GM18517 (cell line): ENCODE results near the gene SFI1.
"Not testable (repeated sequence)": the region's sequence is repeated elsewhere in the genome, so short reads cannot be mapped to it uniquely, and the experiment has no call there.

Source experiments
- ATAC-seq: cut with Tn5 transposase; IDR thresholded peaks from one replicate; pipeline ENCODE4 v1.9.1; 2021; ENCODE audit warnings: mild to moderate bottlenecking, moderate library complexity; ENCODE audit not compliant: unreplicated experiment

Gene SFI1

DNA sequence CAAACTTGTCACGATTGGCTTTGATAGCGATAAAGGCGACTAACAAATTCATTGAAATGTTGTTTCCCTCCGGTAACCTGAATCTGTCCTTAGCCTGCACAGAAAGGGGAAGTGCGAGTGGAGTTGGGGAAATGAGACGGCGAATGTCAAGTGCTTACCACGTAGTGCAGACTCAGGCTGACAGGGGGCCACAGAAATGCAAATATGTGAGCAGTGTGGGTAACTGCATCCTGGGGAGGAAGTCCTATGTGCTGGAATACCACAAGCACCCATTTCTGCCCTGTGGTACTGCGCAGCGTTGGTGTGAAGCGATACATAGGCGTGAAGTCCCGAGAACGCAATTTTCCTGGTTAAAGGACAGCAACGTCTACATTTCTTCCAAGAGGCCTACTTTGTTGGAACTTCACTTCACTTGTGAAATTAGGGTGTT, 5.8 kb upstream of the SFI1 start:
- peak; percentile 46 for ATAC-seq

DNA sequence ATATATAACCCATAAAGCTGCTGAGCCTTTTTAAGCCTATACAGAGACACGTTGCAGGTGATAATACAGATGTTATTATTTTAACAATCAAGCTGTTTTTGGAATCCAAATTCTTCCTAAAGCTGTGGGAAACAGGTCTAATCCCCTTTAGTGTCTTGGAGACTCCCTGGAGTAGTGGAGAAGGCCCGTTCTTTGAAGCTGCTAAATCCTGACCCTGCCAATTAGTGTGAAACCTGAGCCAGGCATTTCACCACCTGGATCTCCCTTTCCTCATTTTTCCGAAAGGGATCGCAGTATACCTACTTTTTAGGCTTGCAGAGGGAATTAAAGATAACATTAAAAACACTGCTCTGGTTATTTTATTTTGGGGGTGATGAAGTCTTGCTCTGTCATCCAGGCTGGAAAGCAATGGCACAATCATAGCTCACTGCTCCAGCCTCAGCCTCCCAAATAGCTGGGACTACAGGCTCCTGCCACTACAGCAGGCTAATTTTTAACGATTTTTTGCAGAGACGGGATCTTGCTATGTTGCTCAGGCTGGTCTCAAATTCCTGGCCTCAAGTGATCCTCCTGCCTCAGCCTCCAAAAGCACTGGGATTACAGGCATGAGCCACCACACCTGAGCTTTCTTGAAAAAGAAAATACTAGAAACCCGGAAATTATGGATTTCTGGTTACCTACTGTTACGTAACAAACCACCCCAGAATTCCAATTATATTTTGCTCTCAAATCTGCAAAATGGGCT, 4.9 kb upstream of the SFI1 start:
- ATAC-seq, result no peak

DNA sequence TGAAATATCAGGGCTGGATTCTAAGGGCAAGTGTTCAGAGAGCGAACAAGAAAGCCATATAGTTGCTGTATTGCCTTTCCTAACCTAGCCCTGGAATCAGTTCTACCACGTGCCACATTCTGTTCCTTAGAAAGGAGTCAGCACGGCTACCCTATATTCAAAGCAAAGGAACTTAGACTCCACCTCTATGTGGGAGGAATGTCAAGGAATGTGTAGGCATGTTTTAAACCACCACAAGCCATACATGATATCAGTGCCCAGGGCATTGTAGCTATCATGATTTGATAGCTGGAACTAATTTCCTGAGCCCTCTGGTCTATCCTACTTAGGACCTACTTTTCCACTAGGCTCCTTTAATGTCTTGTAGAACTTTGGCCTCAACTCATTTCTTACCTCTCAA, 4.2 kb upstream of the SFI1 start:
- no peak for ATAC-seq

DNA sequence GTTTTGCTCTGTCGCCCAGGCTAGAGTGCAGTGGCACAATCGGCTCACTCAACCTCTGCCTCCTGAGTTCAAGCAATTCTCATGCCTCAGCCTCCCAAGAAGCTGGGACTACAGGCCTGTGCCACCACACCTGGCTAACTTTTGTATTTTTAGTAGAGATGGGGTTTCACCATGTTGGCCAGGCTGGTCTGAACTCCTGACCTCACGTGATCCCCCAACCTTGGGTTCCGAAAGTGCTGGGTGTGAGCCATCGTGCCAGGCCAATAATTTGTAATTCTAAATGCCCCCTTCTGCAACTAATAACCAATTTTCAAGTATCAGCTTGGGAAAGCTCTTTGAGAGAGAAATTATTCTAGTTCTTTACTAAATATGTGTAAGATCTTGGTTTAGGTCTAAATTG, 3.0 kb upstream of the SFI1 start:
- not testable (repeated sequence) for ATAC-seq

DNA sequence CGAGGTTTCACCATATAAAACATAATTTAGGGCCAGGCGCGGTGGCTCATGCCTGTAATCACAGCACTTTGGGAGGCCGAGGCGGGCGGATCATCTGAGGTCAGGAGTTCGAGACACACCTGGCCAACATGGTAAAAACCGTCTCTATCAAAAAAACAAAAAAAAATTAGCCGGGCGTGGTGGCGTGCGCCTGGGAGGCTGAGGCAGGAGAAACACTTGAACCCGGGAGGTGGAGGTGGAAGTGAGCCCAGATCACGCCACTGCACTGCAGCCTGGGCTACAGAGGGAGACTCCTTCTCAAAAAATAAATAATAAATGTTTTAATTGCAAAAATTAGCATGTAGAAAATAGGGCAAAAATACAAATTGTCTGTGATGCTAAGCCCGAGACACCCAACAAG, 993 bp upstream of the SFI1 start:
- no peak for ATAC-seq

DNA sequence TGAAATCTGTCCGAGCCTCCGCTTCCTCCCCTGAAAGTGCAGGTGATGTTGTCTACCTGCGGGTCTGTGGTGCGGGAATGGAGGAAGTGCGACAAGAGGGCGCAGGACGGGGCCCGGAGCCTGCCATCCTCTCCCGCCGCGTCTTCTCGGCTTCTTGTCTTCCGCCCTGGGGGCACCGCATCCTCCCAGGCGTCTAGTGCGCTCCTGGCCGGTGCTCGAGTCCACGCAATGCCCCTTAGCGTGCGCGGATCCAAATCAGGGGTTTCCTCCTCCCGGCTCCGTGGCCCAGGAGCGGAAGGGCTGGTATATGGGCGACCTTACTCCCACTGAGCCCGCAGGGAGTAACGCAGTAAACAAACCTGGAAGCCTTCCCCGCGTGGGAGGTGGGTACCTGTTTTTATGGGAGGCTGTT, 405 bp downstream of the SFI1 start:
- no peak for ATAC-seq

DNA sequence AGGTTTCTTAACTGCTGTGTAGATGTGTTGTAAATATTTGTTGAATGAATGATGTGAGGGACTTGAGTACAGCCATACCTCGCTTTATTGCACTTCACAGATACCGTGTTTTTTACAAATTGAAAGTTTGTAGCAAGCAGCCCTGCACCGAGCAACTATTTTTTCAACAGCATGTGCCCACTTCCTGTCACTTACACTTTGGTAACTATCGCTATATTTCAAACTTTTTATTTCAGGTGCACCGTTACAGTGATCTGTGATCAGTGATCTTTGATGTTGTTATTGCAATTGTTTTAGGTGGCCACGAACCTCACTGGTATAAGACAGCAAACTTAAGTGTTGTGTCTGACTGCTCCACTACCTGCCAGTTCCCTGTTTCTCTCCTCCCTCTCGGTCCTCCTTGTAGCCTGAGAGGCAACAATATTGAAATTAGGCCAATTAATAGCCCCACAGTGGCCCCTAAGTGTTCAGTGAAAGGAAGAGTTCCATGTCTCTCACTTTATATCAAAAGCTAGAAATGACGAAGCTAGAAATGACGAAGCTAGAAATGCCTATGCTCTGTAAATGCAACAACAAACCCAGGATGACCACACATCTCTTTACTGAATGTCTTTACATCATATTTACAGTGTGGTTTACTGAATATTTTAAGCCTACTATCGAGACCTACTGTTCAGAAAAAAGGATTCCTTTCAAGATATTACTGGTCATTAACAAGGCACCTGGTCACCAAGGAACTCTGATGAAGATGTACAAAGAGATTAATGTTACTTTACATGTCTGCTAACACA, 1.0 kb downstream of the SFI1 start:
- ATAC-seq, result no peak

DNA sequence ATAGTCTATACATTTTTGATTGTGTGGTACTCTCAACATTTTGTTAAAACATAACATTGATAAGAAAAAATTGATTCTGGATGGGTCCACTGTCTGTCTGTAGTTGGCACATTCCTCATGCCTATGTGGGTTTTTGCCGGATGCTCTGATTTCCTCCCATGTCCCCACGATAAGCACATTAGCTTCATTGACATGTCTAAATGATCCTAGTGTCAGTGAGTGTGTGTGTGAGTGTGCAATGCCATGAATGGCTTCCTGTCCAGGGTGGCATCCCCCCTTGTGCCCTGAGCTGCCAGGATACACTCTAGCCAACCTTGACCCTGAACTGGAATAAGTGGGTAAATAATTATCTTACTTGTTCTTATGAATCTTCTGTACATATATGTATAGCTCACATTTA, 5.4 kb downstream of the SFI1 start:
- ATAC-seq, result no peak

DNA sequence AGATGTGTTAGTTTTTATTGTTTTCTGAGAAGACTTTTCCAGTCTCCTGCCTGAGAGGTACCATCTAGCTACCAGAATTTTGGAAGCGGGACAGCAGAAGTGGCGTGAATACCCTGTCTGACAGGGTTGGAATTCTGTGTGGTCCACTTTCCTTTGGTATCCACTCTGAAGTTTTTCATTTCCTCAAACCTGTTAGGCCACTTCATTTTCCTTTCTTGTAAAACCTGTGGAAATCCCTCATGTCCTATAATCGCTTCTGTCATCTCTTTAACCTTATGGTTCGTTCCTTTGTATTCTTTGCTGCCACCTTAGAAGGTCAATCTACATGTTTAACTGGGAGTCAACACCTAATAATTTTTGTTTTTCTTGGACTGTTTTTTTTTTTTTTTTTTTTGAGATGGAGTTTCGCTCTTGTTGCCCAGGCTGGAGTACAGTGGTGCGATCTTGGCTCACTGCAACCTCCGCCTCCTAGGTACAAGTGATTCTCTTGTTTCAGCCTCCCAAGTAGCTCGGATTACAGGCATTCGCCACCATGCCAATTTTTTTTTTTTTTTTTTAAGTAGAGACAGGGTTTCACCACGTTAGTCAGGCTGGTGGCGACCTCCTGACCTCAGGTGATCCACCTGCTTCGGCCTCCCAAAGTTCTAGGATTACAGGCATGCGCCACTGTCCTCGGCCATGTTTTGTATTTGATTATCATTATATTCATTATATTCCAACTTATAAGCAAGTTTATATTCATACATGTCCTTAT, 7.1 kb downstream of the SFI1 start:
- ATAC-seq, result no peak

DNA sequence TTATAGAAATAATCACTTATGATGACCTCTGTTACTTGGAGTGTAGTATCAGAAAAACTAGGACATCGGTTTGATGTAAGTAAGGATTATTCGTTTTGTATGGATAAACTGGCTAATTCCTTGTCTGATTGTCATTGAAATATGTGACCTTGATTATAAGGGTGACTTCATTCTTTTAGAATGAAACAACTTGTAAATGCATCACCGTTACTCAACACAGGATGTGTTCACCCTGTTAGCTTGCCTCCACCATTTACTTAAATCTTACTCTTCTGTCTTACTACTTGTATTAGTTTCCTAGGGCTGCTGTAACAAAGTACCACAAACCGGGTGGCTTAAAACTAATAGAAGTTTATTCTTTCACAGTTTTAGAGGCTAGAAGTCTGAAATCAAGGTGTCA, 7.9 kb downstream of the SFI1 start:
- ATAC-seq, result no peak

DNA sequence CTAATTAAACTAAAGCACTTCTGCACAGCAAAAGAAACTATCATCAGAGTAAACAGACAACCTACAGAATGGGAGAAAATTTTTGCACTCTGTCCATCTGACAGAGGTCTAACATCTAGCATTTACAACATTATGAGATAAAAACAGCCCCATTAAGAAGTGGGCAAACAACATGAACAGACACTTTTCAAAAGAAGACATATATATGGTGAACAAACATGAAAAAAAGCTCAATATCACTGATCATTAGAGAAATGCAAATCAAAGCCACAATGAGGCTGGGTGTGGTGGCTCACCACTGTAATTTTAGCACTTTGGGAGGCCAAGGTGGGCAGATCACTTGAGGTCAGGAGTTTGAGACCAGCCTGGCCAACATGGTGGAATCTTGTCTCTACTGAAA, 11.2 kb downstream of the SFI1 start:
- ATAC-seq, result not testable (repeated sequence)

DNA sequence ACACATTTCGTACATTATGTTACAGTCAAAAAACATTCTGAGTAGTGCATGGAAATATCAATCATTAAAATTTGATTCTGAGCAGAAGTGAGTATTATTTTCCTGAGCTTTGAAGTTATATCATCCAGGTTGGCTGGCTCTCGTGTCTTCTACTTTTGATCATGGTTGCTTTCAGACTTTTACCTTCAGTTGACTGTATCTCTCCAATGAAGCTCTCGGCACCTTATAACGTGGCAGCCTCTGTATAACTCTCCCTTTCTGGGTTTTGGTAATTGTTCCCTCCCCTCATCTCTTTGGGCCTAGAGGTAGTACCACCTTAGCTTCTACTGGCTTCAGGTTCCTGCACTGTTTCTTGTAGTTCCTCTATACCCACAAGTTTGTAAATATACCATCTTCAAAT, 12.2 kb downstream of the SFI1 start:
- ATAC-seq, result no peak

DNA sequence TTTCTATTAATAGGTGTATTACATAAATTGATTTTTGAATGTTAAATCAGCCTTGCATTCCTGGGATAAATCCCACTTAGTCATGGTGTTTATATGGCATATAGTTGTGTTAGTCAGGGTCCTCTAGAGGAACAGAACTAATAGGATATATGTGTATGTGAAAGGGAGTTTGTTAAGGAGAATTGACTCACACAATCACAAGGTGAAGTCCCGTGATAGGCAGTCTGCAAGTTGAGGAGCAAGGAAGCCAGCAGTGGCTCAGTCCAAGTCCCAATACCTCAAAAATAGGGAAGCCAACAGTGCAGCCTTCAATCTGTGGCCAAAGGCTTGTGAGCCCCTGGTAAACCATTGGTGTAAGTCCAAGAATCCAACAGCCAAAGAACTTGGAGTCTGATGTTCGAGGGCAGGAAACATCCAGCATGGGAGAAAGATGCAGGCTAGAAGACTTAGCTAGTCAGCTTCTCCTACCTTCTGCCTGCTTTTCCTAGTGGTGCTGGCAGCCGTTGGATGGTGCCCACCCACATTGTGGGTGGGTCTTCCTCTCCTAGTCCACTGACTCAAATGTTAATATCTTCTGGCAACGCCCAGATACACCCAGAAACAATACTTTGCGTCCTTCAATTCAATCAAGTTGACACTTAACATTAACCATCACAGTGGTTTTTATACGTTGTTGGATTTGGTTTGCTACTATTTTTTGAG, 12.9 kb downstream of the SFI1 start:
- ATAC-seq, result no peak

DNA sequence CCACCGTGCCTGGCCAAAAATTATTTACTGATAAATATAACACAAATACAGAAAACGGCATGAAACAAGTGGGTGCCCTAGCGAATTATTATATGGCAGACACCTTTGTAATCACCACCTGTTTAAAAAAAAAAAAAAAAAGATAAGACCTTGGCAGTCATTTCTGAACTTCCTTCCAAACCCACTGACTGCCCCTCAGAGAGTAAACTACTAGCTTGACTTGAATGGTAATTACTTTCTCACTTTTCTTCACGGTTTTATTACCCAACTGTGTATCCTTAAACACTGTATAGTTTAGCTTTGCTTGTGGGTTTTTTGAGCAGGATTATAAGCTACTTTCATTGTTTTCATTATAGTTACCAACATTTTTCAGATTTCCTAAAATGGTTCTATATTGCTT, 23.7 kb downstream of the SFI1 start:
- ATAC-seq, result no peak

DNA sequence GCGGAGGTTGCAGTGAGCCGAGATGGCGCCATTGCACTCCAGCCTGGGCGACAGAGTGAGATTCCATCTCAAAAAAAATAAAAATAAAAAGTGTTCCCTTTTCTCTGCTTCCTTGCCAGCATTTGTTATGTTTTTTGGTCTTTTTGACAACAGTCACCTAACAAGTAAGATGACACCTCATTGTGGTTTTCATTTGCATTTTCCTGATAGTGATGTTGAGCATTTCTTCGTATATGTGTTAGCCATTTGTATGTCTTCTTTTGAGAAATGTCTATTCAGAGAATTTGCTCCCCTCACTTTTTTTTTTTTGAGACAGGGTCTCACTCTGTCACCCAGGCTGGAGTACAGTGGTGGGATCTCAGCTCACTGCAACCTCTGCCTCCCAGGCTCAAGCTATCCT, 27.8 kb downstream of the SFI1 start:
- not testable (repeated sequence) for ATAC-seq

DNA sequence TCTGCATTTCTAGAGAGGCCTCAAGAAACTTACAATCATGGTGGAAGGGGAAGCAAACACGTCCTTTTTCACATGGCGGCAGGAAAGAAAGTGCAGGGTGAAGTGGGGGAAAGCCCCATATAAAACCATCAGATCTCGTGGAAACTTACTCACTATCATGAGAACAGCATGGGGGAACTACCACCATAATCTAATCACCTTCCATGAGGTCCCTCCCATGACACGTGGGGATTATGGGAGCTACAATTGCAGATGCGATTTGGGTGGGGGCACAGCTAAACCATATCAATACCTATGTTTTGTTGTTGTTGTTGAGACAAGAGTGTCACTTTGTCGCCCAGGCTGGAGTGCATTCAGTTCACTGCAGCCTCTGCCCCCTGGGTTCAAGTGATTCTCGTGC, 29.9 kb downstream of the SFI1 start:
- ATAC-seq, result no peak

DNA sequence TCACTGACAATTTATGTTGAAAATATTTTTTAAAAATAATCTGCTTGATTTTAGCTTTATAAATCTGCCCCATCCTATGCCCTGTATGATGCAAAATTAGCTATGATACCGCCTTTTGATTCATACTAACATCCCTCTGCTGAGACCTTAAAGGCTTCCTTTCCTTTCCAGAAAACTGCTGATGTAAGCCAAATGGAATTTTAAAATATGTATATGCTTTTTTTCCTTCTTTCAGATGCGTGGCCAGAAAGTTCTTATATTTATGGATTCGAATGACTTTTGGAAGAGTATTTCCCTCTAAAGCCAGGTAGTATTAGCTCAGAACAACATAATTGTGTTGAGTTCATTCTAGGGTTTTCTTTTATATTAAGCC, 34.5 kb downstream of the SFI1 start:
- ATAC-seq, result no peak

DNA sequence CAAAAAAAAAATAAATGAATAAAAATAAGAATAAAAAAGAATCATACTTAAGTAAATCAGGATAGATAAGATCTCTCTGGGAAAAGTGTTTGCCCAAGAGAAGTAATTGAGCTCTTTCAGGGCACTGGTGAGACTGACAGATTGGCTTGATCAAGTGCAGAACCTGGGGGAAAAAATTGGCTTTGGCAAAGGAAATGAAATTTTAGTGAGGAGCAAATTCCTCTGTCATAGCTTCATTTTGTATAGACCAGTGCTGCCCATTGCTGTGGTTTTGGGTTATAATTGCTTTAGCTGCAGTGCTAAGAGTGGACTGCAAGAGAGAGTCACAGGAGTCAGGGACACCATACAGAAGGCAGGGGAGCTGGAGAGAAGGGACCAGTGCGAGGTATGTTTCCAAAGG, 35.7 kb downstream of the SFI1 start:
- no peak for ATAC-seq

DNA sequence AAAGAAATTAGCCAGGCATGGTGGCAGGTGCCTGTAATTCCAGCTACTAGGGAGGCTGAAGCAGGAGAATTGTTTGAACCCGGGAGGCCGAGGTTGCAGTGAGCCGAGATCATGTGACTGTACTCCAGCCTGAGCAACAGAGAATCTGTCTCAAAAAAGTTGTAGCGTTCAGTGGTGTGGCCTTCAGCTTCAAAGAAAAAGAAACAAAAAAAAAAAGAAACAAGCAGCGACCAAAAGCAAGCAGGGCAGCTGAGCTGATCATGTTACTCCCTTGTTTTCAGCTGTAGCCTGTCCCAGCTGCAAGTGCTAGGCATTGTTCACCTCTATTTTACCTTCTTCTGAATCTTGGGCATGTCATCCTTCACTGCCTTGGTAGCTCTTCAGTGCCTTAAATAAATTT, 37.0 kb downstream of the SFI1 start:
- no peak for ATAC-seq

DNA sequence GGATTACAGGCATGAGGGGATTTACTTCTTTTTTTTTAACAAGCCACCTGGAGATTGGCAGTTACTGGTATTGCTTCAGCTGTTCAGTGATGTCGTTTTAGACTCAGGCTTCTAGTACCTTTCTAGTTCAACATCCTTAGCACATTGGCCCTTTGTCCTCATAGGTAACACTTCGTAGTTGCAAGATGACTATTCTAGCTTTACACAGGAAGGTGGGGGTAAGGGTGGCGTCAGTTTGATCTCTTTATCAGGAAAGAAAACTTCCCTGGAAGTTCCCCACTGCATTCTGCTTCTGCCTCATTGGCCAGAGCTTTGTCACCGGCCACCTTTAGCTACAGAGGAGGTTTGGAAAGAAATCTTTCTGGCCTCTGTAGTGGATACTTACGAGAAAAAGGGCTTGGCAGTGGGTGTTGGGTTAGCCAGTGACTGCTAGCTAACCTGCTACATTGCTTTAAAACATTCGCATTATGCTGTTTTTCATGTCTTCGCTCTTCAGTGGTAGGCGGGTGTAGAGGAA, 40.7 kb downstream of the SFI1 start:
- ATAC-seq, result no peak

DNA sequence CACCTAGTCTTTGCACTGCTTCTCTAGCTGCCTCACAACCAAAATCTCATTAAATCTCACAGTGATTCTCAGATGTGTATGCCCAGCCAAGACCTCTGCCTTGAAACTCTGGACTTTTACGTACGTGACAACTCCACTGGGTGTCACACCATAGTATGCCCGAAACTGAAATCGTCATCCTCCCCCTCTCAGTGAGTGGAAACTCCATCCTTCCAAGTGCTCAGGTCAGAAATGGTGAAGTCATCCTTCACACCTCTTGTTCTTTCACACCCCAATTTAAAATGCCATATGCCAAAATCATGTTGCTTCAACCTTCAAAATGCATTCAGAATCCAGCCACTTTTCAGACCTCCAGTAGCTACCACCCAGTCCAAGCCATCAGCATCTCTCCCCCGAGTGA, 42.5 kb downstream of the SFI1 start:
- peak; percentile 50 for ATAC-seq
